ENCODE data around the gene SPPL2B.

DNA sequence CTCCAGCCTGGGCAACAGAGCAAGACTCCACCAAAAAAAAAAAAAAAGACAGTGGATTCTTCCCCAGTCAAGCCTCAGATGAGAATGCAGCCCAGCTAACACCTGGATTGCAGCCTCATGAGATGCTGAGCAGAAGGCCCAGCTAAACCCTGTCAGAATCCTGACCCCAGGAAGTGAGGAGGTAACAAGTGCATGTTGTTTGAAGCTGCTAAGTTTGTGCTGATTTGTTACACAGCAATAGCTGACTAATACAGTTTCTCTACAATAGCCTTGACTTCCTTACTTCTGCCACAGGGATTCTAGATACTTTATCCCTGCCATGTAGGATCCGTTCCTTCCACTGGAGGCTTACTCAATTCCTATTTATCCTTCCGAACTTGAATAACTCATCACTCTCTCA, 52.1 kb downstream of the SPPL2B start:
- no peak for TF ChIP-seq CTCF (IDR thresholded peaks at IDR 0.05)
- no peak for TF ChIP-seq POLR2A (IDR thresholded peaks at IDR 0.05)
- TF ChIP-seq POLR2AphosphoS5 (IDR thresholded peaks at IDR 0.05): no peak
